ENCODE measurements around the gene ZFYVE27. TPM values are rescaled to one million over a fixed set of nuclear protein-coding genes. Genes with fewer than 3 reads are reported as not detected.

Gene ZFYVE27
- total and polyA plus RNA-seq, 2 donors: 13.5 to 17.0 TPM

- no peaks in the 10 kb centered on the region for H3K4me1 ChIP-seq (ENCODE audit: insufficient read depth)
- no peak for DNase-seq (ENCODE audit: extremely low spot score)
- no peak overlapping the region for H3K27ac ChIP-seq (ENCODE audit: low read depth)
- H3K4me3 ChIP-seq (ENCODE audit: low read depth, low read length): no peak overlapping the region
- H3K36me3 ChIP-seq (ENCODE audit: insufficient read depth): no peaks in the 10 kb centered on the region
- WGBS: 36% methylated on average over 18 of the region's 18 CpGs
These were observed 27.7 kb upstream of the ZFYVE27 start for GRCh38 chr10:97708976-97709946.

DNA sequence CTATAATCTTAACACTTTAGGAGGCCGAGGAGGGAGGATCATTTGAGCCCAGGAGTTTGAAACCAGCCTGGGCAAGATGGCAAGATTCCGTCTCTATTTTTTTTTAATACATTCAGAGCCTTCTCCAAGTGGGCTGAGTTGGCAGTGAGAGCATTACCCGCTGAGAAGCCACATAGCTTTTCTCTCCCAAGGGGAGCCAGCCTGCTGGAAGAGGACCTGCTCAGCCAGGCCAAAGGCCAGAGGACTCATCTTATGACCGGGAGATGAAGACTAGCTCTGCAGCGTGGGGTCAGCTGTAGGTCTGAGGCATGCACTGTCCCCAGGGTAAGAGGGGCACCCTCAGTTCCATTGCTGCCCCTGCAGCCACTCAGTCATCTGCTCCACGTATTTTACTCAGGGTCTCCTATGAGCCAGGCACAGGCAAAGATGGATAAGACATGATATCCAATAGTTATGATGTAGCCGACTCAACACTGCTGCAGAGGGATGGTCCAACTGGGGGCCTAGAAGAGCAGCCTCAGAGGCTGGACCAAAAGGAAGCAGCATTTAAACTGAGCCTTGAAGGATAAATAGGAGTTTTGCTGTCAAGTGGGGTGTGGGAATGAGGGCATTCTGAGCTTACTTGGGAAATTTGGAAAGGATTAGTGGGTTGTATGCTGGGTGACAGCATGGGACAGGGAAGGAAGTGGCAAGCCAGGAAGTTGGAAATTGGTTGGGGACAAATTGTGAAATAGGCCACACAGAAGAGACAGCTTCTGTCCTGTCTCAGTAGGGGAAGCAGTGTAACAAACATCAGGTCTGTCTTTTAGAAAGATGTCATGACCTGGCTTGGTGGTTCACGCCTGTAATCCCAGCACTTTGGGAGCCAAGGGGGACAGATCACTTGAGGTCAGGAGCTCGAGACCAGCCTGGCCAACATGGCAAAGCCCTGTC lies 25.0 kb upstream of the ZFYVE27 start:
- H3K4me3 ChIP-seq (ENCODE audit: low read depth, low read length): no peak overlapping the region
- no peaks in the 10 kb centered on the region for H3K4me1 ChIP-seq (ENCODE audit: insufficient read depth)
- H3K27ac ChIP-seq (ENCODE audit: low read depth): no peak overlapping the region
- no peaks in the 10 kb centered on the region for H3K36me3 ChIP-seq (ENCODE audit: insufficient read depth)
- DNase-seq (ENCODE audit: extremely low spot score): no peak
- 78% methylated on average over 9 of the region's 9 CpGs for WGBS

DNA sequence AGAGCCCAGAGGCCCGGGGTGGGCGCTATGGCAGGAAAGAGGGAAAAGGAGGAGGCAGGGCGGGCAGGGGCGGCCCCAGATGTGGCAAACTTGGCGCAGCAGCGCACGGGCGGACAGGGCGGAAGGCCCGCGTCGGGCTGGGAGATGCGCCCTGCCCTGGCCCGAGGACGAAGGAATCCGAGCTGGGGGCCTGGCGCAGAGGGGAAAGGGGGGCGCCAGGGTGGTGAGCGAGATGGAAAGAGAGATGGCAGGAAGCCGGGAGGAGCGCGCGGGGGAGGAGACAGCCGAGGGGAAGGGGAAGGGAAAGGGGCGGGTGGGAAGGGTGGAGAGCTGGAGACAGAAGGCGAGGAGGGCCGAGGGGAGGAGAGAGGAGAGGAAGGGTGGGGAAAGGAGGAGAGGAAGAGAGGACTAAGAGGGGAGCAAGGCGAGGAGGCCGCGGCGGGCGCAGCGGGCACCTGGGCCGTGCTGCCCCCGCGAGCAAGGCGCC lies 23.5 kb upstream of the ZFYVE27 start, which contains the start of gene MARVELD1:
MARVELD1 (plus strand) TSS at position 392 of the 487 bp plus-strand sequence. CDS start 147 bp downstream, outside the sequence.
- 1% methylated on average over 37 of the region's 37 CpGs for WGBS
- Histone ChIP-seq H3K4me3 (ENCODE audit: low read depth, low read length) (peak within 1 kb of the TSS; percentile 66), H3K36me3 (ENCODE audit: insufficient read depth) (no peaks in the 10 kb centered on the region), H3K27ac (ENCODE audit: low read depth) (peak within 1 kb of the TSS; percentile 92), H3K4me1 (ENCODE audit: insufficient read depth) (no peaks in the 10 kb centered on the region)
- peak; percentile 83 for DNase-seq (ENCODE audit: extremely low spot score)

GRCh38 chr10:97713826-97714400 lies 23.0 kb upstream of the ZFYVE27 start:
- H3K4me1 ChIP-seq (ENCODE audit: insufficient read depth): no peaks in the 10 kb centered on the region
- H3K36me3 ChIP-seq (ENCODE audit: insufficient read depth): no peaks in the 10 kb centered on the region
- peak overlapping the region; percentile 92 for H3K27ac ChIP-seq (ENCODE audit: low read depth)
- under 1% methylated on average over 69 of the region's 69 CpGs for WGBS
- no peak for DNase-seq (ENCODE audit: extremely low spot score)
- H3K4me3 ChIP-seq (ENCODE audit: low read depth, low read length): peak overlapping the region; percentile 66

GRCh38 chr10:97714401-97715258 lies 22.3 kb upstream of the ZFYVE27 start:
- peak overlapping the region; percentile 66 for H3K4me3 ChIP-seq (ENCODE audit: low read depth, low read length)
- peak overlapping the region; percentile 92 for H3K27ac ChIP-seq (ENCODE audit: low read depth)
- H3K4me1 ChIP-seq (ENCODE audit: insufficient read depth): no peaks in the 10 kb centered on the region
- H3K36me3 ChIP-seq (ENCODE audit: insufficient read depth): no peaks in the 10 kb centered on the region
- 1% methylated on average over 74 of the region's 74 CpGs for WGBS
- DNase-seq (ENCODE audit: extremely low spot score): peak; percentile 73

DNA sequence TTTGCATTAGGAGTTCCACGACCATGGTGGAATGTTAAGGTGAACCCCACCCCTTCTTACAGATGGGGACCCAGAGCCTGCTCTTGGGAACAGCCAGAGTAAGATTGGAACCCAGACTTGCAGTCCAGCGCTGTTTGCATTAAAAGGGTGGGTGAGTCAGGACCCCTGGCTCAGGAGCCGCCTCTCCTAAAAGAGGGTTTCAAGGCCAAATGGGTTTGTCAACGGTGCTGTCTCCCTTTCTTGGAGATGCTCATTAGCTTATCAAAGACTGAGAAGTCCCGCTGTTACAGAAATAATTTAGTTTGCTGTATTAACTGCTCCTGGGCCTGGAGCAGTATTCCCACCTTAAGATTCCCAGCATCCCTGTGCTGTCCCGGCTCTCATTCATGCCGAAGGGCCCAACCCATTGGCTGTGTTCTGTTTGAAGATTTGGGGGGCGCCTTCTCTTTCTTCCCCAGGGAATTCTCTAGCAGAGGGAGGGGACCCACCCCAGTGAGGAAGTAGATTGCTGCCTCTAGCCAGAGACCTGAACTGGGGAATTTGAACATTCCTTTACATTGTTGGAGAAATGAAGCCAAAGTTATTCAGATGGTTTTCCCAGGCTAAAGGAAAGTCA lies 21.6 kb upstream of the ZFYVE27 start:
- DNase-seq (ENCODE audit: extremely low spot score): no peak
- H3K27ac ChIP-seq (ENCODE audit: low read depth): peak overlapping the region; percentile 92
- WGBS: 35% methylated on average over 8 of the region's 8 CpGs
- no peaks in the 10 kb centered on the region for H3K36me3 ChIP-seq (ENCODE audit: insufficient read depth)
- H3K4me3 ChIP-seq (ENCODE audit: low read depth, low read length): peak overlapping the region; percentile 66
- H3K4me1 ChIP-seq (ENCODE audit: insufficient read depth): no peaks in the 10 kb centered on the region

DNA sequence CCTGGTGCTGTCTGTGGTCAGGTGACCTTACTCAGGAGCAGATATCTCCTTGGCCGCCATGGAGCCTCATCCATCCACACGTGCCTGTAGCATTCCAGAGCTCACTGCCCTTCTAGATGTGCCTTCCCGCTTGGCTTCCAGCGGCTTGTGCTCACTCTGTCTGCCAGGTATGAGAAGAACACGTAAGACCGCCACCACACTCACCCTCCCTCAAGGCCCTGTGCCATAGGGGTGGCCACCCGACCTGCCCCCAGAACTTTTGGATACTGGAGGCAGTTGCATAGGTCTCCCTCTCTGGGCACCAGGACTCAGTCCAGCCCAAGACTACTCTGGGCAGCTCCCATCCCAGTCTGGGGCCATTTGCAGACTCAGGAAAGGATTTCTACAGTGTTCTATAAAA lies 19.3 kb upstream of the ZFYVE27 start:
- Histone ChIP-seq H3K27ac (ENCODE audit: low read depth) (no peak overlapping the region), H3K4me1 (ENCODE audit: insufficient read depth) (no peaks in the 10 kb centered on the region), H3K4me3 (ENCODE audit: low read depth, low read length) (no peak overlapping the region), H3K36me3 (ENCODE audit: insufficient read depth) (no peaks in the 10 kb centered on the region)
- WGBS: 81% methylated on average over 7 of the region's 7 CpGs
- no peak for DNase-seq (ENCODE audit: extremely low spot score)

GRCh38 chr10:97718178-97718577 lies 18.8 kb upstream of the ZFYVE27 start:
- no peak overlapping the region for H3K27ac ChIP-seq (ENCODE audit: low read depth)
- WGBS: 46% methylated on average over 6 of the region's 6 CpGs
- no peaks in the 10 kb centered on the region for H3K4me1 ChIP-seq (ENCODE audit: insufficient read depth)
- H3K36me3 ChIP-seq (ENCODE audit: insufficient read depth): no peaks in the 10 kb centered on the region
- H3K4me3 ChIP-seq (ENCODE audit: low read depth, low read length): no peak overlapping the region
- no peak for DNase-seq (ENCODE audit: extremely low spot score)

DNA sequence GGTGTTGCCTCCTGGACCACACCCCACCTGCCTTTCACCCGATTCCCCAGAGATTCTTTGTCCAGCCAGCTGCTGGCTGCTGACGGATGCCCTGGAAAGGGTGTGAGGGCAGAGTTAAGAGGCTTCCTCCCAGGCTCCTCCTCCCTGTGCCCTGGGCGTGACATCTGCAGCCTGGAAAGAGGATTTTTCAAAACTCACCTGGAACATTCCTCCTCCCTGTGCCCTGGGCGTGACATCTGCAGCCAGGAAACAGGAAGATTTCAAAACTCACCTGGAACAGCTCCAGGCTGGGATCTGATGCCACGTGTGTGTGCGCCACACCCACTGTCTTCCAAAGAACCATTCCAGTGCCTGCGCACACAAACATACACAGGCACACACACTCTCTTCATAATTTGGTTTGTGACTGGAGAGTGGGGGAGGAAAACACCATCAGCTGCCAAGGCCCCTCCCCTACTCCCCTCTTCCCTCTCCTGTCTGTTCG lies 18.2 kb upstream of the ZFYVE27 start:
- Histone ChIP-seq H3K4me1 (ENCODE audit: insufficient read depth) (no peaks in the 10 kb centered on the region), H3K36me3 (ENCODE audit: insufficient read depth) (no peaks in the 10 kb centered on the region), H3K27ac (ENCODE audit: low read depth) (peak overlapping the region; percentile 19), H3K4me3 (ENCODE audit: low read depth, low read length) (no peak overlapping the region)
- WGBS: 25% methylated on average over 8 of the region's 8 CpGs
- no peak for DNase-seq (ENCODE audit: extremely low spot score)

DNA sequence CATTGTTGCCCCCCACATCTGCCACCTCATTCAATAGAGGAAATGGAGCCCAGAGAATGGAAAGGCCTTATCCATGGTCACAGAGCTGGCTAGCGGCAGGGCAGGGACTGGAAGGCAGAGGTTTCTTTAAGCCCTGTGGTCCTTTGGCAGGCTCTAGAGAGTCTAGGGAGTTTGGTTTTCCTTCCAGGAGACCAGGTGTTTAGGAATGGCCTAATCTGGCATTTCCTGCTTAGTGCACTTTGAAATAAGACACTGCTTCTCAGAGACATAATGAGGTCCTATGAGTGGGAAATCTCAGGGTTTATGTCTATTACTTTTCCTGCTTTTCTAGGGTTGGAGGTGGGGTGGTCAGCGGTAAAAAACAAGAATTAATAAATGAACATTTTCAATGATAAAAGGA lies 17.3 kb upstream of the ZFYVE27 start:
- no peak for DNase-seq (ENCODE audit: extremely low spot score)
- Histone ChIP-seq H3K4me3 (ENCODE audit: low read depth, low read length) (no peak overlapping the region), H3K36me3 (ENCODE audit: insufficient read depth) (no peaks in the 10 kb centered on the region), H3K4me1 (ENCODE audit: insufficient read depth) (no peaks in the 10 kb centered on the region), H3K27ac (ENCODE audit: low read depth) (no peak overlapping the region)
- WGBS: 77% methylated on average over 2 of the region's 2 CpGs

DNA sequence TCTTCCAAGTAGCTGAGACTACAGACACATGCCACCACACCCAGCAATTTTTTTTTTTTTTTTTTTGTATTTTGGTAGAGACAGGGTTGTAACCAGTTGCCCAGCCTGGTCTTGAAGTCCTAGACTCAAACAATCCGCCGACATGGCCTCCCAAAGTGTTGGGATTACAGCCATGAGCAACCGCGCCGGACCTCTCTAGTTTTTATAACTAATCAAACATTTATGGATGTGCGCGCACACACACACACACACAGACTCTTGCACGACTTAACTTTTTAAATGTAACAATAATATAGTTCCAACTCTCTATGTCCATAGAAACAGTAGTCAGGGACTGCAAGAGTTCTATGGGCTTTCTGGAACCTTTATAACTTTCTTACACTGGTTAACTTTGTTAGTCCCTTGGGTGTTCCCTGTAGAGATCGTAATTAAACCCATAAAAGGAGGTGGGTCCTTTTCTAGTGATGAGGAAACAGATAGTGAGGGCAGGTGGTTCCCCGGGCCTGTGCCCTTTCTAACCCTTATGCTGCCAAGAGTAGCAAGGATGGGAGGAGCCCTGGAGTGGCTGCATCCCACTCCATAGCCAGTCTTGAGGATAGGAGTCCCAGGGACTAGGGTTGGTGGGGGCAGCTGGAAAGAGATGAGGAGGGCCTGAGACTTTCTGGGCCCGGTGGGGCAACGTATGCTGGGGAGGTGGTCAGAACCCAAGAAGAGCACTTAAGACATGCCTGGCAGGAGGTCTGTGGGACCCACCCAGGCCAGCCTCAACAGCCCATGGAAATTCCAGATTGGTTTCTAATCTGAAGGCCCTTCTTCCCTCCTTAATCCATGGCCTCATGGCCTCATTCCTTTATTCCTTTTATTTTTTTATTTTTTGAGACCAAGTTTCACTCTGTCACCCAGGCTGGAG lies 14.8 kb upstream of the ZFYVE27 start:
- Histone ChIP-seq H3K4me1 (ENCODE audit: insufficient read depth) (no peaks in the 10 kb centered on the region), H3K36me3 (ENCODE audit: insufficient read depth) (no peaks in the 10 kb centered on the region), H3K4me3 (ENCODE audit: low read depth, low read length) (no peak overlapping the region), H3K27ac (ENCODE audit: low read depth) (peak overlapping the region; percentile 14)
- no peak for DNase-seq (ENCODE audit: extremely low spot score)
- 86% methylated on average over 12 of the region's 12 CpGs for WGBS
